T-helper 1 cell treated with Interleukin-12 subunit alpha and Interleukin-12 subunit beta and Interleukin-4 antibody, amounts not matched to agents 30 ng/mL and 1 ng/mL, for 36 hours (primary cell): ENCODE data around the gene NEUROG2. TPM values are rescaled to one million over a fixed set of nuclear protein-coding genes. Genes with fewer than 3 reads are reported as not detected.
"Not testable (repeated sequence)": the region's sequence is repeated elsewhere in the genome, so short reads cannot be mapped to it uniquely, and the experiment has no call there.

Source experiments
- intact Hi-C: fragments of 100-400 bp; cut with micrococcal nuclease; formaldehyde crosslinking; loops from one replicate; pipeline ENCODE4 v1.15.1; 2024
- total RNA-seq: library from RNA; stranded (reverse); gene quantifications from 2 replicates; pipeline ENCODE4 v1.2.3, GENCODE V29; 2022

The NEUROG2 gene
- total RNA-seq: not detected in 2 replicates

GRCh38 chr4:112516066-112516470 lies at the start of gene NEUROG2:
Gene NEUROG2, minus strand, starts transcription at chr4:112516180. Its CDS starts 705 bp downstream, at chr4:112515475.
- intact Hi-C loops: no loop called here

DNA sequence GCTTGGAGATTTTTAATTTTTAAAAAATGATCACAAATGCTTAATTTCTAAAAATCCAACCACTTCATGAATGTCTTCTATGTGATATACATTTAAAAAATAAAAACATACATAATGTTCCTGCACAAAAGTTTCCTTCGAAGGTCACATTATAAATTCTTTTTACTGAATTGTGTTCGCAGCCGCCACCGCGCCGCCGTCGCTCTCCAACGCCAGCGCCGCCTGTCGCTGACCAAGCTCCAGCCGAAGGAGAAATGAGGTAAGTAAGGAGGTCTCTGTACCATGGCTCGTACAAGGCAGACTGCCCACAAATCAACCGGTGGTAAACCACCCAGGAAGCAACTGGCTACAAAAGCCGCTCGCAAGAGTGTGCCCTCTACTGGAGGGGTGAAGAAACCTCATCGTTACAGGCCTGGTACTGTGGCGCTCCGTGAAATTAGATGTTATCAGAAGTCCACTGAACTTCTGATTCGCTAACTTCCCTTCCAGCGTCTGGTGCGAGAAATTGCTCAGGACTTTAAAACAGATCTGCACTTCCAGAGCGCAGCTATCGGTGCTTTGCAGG lies 48.8 kb upstream of the NEUROG2 start:
- intact Hi-C loops: no loop called here

GRCh38 chr4:112563431-112564200 lies 47.6 kb upstream of the NEUROG2 start:
- intact Hi-C loops: no loop called here

DNA sequence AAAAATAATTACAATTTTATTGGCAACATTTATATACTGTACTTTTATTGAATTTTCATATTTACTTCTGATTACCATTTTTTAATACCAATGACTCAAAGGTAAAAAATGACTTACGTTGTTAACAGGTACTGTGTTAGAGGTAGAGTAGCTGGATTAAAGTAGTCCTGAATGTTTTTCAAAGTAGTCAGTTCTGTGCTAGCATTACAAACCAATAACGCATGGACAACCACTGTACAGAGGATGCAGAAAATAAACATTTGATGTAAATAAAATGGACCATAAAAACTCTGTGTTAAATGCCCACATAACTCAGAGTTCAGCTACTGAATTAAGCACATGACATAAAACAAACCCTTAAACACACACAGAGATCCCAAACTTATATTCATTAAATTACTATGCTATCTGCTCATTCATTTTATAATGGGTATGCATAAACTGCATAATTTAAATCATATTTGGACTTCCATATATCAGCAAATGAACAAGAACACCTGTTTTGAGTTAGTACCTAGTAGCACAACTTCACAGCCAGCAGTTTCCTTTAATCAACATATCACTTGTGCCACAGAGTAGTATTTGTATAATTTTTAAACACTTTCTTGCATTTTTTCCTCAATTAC lies 46.4 kb upstream of the NEUROG2 start:
- intact Hi-C loops: no loop called here

GRCh38 chr4:112560084-112560483 lies 44.1 kb upstream of the NEUROG2 start:
- intact Hi-C loops: no loop called here

GRCh38 chr4:112559053-112559452 lies 43.1 kb upstream of the NEUROG2 start:
- intact Hi-C loops: no loop called here

- intact Hi-C loops: no loop called here
Measured at GRCh38 chr4:112557676-112558411, 41.9 kb upstream of the NEUROG2 start.

GRCh38 chr4:112554271-112554670 lies 38.3 kb upstream of the NEUROG2 start:
- intact Hi-C loops: not testable (repeated sequence)

DNA sequence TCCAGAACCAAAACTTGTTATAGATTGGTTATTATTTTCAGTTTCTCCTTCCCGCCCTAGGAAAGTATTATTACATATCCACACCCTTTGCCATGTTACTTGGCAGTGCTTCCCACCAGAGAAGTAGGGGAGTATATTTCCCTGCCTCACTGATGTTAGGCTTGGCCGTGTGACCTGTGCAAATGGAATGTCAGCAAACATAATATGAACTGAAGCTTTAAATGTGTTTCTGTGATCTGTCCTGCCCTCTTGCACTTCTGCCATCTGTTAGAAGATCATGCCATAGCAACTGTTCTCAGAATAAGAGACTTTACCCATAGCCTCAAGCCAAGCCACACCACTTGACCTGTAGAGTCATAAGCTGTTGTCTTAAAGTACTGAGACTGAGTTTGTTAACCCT lies 36.7 kb upstream of the NEUROG2 start:
- intact Hi-C loops: no loop called here

DNA sequence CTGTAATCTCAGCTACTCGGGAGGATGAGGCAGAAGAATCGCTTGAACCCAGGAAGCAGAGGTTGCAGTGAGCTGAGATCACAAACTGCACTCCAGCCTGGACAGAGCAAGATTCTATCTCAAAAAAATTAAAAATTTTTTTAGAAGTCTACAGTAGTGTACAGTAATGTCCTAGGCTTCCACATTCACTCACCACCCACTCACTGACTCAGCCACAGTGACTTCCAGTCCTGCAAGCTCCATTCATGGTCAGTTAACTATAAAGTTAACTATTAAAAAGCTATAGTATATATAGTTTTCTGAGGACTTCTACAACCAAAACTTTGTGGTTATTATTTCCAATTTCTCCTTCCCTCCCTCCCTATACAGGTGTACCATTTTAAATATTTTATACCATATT lies 34.7 kb upstream of the NEUROG2 start:
- intact Hi-C loops: no loop called here

DNA sequence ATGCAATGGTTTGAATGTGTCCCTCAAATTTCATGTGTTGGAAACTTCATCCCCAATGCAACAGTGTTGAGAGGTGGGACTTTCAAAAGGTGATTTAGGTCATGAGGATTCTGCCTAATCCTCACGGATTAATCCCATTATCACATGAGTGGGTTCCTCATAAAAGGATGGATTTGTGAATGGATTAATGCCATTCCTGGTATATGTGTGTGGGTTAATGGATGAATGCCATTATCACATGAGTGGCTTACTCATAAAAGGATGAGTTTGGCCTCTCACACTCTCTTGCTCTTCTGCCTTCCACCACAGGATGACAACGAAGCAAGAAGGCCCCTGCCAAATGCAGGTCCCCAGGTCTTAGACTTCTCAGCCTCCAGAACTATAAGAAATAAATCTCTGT lies 30.5 kb upstream of the NEUROG2 start:
- intact Hi-C loops: no loop called here

DNA sequence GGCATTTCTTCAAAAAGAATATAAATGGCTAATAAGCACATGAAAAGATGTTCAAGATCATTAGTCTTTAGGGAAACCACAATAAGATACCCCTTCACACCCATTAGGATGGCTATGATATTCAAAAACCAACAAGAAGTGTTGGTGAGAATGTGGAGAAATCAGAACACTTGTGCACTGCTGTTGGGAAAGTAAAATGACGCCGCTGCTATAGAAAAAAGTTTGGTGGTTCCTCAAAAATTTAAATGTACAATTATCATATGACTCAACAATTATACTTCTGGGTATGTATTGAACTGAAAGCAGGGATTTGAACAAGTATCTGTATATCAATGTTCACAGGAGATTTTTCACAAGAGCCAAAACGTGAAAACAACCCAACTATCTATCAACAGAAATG lies 29.4 kb upstream of the NEUROG2 start:
- intact Hi-C loops: no loop called here

GRCh38 chr4:112540695-112541094 lies 24.7 kb upstream of the NEUROG2 start:
- intact Hi-C loops: no loop called here

DNA sequence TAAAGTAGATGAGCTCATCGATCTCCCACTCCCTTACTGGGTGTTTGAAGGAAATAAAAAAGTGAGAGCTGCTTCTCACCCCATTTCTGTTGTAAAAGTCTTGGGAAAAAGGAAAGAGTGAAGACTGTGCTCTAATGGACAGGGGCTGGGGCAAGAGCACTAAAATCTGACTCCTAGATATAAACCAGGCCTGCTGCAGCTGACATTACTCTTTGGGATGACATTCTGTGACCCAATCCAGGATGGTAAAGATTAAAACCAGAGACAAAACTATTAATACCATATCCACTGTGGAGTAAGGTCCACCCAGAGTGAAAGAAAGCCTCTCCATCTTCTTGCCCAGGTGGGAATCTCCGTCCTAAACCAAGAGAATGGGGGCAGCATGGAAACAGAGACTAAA lies 20.1 kb upstream of the NEUROG2 start:
- intact Hi-C loops: no loop called here

DNA sequence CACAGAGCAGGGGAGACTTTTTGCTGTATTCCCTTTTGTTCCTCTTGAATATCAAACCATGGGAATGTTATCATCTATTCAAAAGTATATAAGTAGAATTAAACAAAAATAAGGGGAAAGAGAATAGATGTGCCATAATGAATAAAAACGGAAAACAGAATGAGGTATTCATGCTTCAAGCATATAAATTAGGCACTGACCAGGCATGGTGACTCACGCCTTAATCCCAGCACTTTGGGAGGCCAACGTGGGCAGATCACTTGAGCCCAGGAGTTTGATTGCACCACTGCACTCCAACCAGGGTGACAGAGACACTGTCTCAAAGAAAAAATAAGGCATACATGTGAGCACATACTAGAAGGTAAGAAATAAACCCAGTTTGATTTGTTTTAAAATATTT lies 16.3 kb upstream of the NEUROG2 start:
- intact Hi-C loops: no loop called here

- intact Hi-C loops: no loop called here
Measured at GRCh38 chr4:112531146-112531545, 15.2 kb upstream of the NEUROG2 start.

DNA sequence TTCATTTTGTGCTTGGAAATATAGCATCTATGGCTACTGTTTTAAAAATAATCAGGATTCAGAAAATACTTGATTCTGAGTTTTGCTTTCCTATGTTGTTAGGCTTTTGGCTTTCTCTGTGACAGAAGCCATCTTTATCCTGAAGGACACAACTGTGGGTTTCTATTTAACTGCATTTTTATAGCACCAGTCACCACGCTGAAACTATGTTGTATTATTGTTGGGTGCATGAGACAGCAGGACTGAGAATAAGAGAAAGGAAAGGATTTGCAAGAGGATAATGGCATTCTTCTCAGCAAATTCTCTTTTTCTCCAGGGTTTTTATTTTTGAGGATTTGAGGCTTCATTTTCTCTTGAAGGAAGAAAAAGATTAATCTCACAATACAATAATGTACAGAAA lies 10.1 kb upstream of the NEUROG2 start:
- intact Hi-C loops: loop anchor here (10.0 kb wide), 1 partner anchor 1239 kb away; the partner anchor contains the start of gene CAMK2D

DNA sequence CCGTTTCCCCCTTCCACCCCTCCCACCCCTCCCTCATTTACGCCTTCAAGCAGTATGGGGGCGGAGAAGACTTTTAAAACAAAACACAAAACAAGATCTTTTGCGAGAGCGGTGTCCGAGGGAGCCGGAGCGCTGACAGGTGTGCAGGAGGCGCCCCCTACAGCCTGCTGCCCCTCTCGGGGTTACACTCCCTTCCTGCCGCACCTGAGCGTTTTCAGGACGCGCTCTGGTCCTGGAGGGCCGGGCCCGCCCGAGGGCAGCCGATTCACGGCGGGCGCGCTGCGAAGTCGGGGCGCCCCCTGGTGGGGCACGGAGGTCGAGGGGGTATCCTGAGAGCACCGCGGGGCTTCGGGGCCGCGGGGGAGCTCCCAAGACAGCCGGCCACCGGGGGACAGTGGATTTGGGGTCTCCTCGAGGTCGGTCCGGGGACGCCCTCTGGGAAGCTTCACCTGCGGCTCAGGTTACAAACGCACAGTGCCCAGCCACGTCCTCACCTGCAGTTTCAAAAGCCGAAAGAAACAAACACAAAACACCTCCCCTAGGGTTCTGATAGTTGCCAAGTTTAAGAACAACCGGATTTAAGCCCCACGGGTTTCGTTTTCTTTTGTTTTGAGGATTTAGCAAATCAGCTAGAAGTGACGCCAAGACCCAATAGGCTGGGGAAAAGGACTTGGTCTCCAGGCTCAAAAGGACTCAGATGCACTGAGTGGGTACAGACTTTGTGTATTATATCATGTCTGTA lies 8.0 kb upstream of the NEUROG2 start:
- intact Hi-C loops: loop anchor here (1.0 to 10.0 kb wide), 15 partner anchors 9 to 1902 kb away; partner anchors contain the start of genes CAMK2D, LARP7, PITX2 and TIFA

DNA sequence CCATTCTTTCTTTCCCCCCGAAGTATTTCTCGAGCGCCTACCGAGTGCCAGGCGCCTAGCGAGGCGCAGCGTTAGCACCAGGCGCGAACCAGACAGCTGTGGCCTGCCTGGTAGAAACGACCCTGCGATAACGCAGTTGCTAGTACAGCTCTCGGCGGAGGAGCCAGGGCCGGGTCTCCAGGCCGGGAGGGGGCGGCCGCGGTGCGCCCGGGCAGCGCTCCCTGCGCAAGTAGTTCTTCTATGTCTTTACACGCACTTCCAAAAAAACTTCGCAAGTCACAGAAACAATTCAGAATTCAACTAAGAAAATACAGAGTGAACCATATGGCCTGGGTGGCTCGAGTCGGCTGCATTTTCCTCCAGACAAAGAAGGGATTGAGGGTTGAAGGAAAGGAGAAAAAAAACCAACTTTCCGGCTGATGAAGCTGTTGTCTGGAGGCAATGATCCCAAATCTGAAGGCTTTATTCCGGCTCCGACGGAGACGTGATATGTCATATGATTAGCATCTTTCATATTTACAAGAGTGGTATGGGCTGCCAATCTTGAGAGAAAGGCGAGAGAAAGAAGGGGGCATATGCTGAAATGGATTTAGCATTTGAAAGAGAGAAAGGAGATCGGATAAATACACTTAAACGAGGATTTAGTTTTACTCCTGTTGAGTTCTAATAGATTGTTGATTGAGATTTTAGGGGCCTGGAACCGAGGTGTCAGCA lies 7.2 kb upstream of the NEUROG2 start:
- intact Hi-C loops: loop anchor here (1.0 to 10.0 kb wide), 13 partner anchors 8 to 1901 kb away; partner anchors contain the start of genes CAMK2D, LARP7, PITX2 and TIFA

GRCh38 chr4:112522431-112522830 lies 6.5 kb upstream of the NEUROG2 start:
- intact Hi-C loops: loop anchor here (2.0 to 10.0 kb wide), 5 partner anchors 14 to 1900 kb away; partner anchors contain the start of genes CAMK2D, LARP7, PITX2 and ZGRF1
